ENCODE results near the gene CAMTA1. TPM values are rescaled to one million over a fixed set of nuclear protein-coding genes. Genes with fewer than 3 reads are reported as not detected.
"Not testable (repeated sequence)": the region's sequence is repeated elsewhere in the genome, so short reads cannot be mapped to it uniquely, and the experiment has no call there.

CAMTA1 gene
- total RNA-seq, 2 donors from 2014 or later = 100 to 102 TPM

GRCh38 chr1:7688659-7689058, 903.4 kb downstream of the CAMTA1 start:
- 81% methylated on average over 1 of the region's 1 CpG for WGBS
- Histone ChIP-seq H3K36me3 (no peaks in the 10 kb centered on the region), H3K4me1 (replicated peaks) (no peaks in the 10 kb centered on the region), H3K27me3 (replicated peaks; ENCODE audit: insufficient read depth) (no peaks in the 10 kb centered on the region), H3K4me3 (no peak overlapping the region), H3K9me3 (no peaks in the 10 kb centered on the region), H3K27ac (no peak overlapping the region)
- no peak for DNase-seq (ENCODE audit: low spot score)
- no peak for TF ChIP-seq POLR2AphosphoS5 (IDR thresholded peaks at IDR 0.05)
- no peak for TF ChIP-seq CTCF (IDR thresholded peaks at IDR 0.05)
- TF ChIP-seq POLR2A (IDR thresholded peaks at IDR 0.05) = no peak
- intact Hi-C loops (cut with DNase I) = loop anchor here (5.0 kb wide), 1 partner anchor 44 kb away; no protein-coding TSS in a partner anchor

GRCh38 chr1:7689307-7689706, 904.1 kb downstream of the CAMTA1 start:
- WGBS = 67% methylated on average over 4 of the region's 4 CpGs
- intact Hi-C loops (cut with DNase I) = loop anchor here (5.0 kb wide), 1 partner anchor 43 kb away; no protein-coding TSS in a partner anchor

GRCh38 chr1:7690076-7690475, 904.8 kb downstream of the CAMTA1 start:
- 89% methylated on average over 10 of the region's 10 CpGs for WGBS
- H3K36me3 ChIP-seq = no peaks in the 10 kb centered on the region
- no peak for DNase-seq (ENCODE audit: low spot score)
- H3K4me1 ChIP-seq (replicated peaks) = no peaks in the 10 kb centered on the region
- H3K9me3 ChIP-seq = no peaks in the 10 kb centered on the region
- H3K4me3 ChIP-seq = no peak overlapping the region
- TF ChIP-seq POLR2A (IDR thresholded peaks at IDR 0.05) (no peak), POLR2AphosphoS5 (IDR thresholded peaks at IDR 0.05) (no peak), CTCF (IDR thresholded peaks at IDR 0.05) (no peak)
- intact Hi-C loops (cut with DNase I) = no loop called here
- H3K27ac ChIP-seq = no peak overlapping the region
- H3K27me3 ChIP-seq (replicated peaks; ENCODE audit: insufficient read depth) = no peaks in the 10 kb centered on the region

More at GRCh38 chr1:7689307-7689706, 904.1 kb downstream of the CAMTA1 start:
- not testable (repeated sequence) for H3K9me3 ChIP-seq; H3K27ac ChIP-seq; DNase-seq (ENCODE audit: low spot score); H3K4me1 ChIP-seq (replicated peaks); H3K36me3 ChIP-seq; H3K4me3 ChIP-seq; H3K27me3 ChIP-seq (replicated peaks; ENCODE audit: insufficient read depth)

GRCh38 chr1:7690496-7691182, 905.4 kb downstream of the CAMTA1 start:
- Histone ChIP-seq H3K27ac (no peak overlapping the region), H3K4me3 (no peak overlapping the region), H3K4me1 (replicated peaks) (no peaks in the 10 kb centered on the region), H3K9me3 (no peaks in the 10 kb centered on the region), H3K36me3 (no peaks in the 10 kb centered on the region), H3K27me3 (replicated peaks; ENCODE audit: insufficient read depth) (no peaks in the 10 kb centered on the region)
- TF ChIP-seq POLR2AphosphoS5 (IDR thresholded peaks at IDR 0.05) (no peak), CTCF (IDR thresholded peaks at IDR 0.05) (no peak), POLR2A (IDR thresholded peaks at IDR 0.05) (no peak)
- no peak for DNase-seq (ENCODE audit: low spot score)
- WGBS = 90% methylated on average over 17 of the region's 17 CpGs
- intact Hi-C loops (cut with DNase I) = no loop called here

GRCh38 chr1:7691576-7691975, 906.3 kb downstream of the CAMTA1 start:
- TF ChIP-seq CTCF (IDR thresholded peaks at IDR 0.05) = no peak
- no peak for TF ChIP-seq POLR2A (IDR thresholded peaks at IDR 0.05)
- no peak for TF ChIP-seq POLR2AphosphoS5 (IDR thresholded peaks at IDR 0.05)
- no peaks in the 10 kb centered on the region for H3K4me1 ChIP-seq (replicated peaks)
- intact Hi-C loops (cut with DNase I) = no loop called here
- DNase-seq (ENCODE audit: low spot score) = no peak
- no peaks in the 10 kb centered on the region for H3K9me3 ChIP-seq
- no peaks in the 10 kb centered on the region for H3K27me3 ChIP-seq (replicated peaks; ENCODE audit: insufficient read depth)
- H3K36me3 ChIP-seq = no peaks in the 10 kb centered on the region
- 94% methylated on average over 3 of the region's 3 CpGs for WGBS
- H3K4me3 ChIP-seq = no peak overlapping the region
- no peak overlapping the region for H3K27ac ChIP-seq

All from prostate gland (tissue), 2 donors.